Body of pancreas (tissue), 4 donors: ENCODE data around the gene NEK10.

Source experiments
- POLR2A ChIP-seq, 3 donors: fragments of 450-650 bp; IDR thresholded peaks; one replicate each; pipeline ENCODE4 v1.6.1; 2016; ENCODE audit warnings: antibody characterized with exemption in 3 of 3, mild to moderate bottlenecking in 2 of 3
- TF ChIP-seq, protein P1 (sequence below), 7 experiments: fragments of 450-650 bp in 4 of 7; fragments of 200-600 bp in 3 of 7; sonication (generic) in 3 of 7; IDR thresholded peaks; one replicate each; pipeline ENCODE4 v1.5.1; 2016 to 2019; ENCODE audit warnings: antibody characterized with exemption in 7 of 7

DNA sequence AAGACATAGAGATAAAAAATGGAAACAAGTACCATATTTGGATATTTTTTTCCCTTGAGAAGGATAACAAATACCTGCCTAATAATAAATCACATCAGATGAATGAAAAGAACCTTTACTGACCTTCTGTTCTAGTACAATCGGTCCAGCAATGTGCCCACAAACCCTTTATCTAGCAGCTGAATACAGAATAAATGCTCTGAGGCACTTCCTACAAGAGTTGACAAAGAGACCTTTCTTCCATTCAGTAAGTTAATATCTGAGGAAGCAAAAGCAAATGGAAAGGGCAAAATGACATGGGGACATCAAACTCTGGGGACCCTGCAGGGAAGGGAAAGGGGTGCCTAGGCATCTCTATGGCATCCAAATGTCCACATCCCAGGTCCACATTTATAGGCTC is 115.8 kb downstream of the NEK10 start:
- TF ChIP-seq POLR2A (IDR thresholded peaks at IDR 0.05) = no peak
- TF ChIP-seq, protein P1, sequence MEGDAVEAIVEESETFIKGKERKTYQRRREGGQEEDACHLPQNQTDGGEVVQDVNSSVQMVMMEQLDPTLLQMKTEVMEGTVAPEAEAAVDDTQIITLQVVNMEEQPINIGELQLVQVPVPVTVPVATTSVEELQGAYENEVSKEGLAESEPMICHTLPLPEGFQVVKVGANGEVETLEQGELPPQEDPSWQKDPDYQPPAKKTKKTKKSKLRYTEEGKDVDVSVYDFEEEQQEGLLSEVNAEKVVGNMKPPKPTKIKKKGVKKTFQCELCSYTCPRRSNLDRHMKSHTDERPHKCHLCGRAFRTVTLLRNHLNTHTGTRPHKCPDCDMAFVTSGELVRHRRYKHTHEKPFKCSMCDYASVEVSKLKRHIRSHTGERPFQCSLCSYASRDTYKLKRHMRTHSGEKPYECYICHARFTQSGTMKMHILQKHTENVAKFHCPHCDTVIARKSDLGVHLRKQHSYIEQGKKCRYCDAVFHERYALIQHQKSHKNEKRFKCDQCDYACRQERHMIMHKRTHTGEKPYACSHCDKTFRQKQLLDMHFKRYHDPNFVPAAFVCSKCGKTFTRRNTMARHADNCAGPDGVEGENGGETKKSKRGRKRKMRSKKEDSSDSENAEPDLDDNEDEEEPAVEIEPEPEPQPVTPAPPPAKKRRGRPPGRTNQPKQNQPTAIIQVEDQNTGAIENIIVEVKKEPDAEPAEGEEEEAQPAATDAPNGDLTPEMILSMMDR (IDR thresholded peaks at IDR 0.05) = no peak
